EH (cell line): ENCODE data around the gene HPS1.

ENCODE experiments used
- DNase-seq: peaks from one replicate; pipeline ENCODE4 v3.0.0-alpha.2; 2015; ENCODE audit warnings: low read depth

The HPS1 gene

GRCh38 chr10:98431016-98431415 is 15.7 kb downstream of the HPS1 start:
- DNase-seq, result no peak

DNA sequence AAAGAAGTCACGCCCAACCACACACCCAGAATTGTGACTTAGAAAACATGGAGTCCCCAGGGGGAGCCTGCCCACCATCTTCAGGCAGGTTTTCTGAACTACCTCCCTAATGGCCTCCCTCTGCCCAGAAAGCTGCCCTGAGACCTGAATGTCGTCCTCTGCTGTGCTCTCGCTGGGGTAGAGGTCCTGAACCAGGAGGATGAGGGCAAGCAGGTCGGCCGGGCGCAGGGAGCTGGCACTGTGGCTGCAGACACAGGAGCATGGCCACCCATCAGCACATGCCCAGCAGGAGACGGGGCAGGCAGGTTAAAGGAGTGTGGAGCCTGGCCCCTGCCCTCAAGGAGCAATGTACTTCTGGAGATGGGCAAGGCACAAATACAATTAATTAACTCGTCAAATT is 16.3 kb downstream of the HPS1 start:
- DNase-seq, result no peak

DNA sequence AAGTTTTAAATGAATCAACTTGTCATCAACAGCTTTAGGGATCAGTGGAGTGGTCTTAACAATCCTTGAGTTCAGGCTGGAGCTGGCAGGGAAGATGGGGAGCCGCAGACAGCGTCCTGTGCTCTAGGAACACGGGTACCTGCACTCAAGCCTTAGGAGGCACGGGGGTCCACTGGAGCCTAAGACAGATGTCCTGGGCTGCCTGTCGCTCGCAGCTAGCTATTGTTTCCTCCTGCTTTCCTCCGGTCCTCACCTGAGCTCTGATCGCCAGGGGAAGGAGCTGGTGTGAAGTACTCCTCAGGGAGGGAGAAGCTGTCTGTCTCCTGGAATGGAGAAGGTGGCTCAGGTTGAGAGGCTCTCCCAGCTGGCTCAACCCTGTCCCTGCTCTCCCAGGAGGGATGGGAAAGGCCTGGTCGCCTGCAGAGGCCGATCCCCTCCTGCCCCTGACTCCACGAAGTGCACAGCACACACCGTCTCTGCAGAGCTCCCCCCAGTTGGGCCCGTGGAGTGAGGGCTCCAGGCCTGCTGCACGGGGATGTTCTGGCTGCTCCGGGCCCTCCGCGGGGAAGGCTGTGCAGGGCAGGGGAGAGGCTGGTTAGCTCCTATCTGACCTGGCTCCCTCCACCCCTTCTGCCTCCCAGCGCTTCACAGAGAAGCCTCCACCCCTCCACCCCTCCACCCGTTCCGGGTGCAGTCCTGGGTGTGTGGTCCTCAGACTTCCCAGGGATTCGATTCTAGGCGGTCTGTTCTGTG is 17.2 kb downstream of the HPS1 start:
- DNase-seq, result no peak

- DNase-seq, result no peak
Observed at GRCh38 chr10:98427011-98427515, 19.7 kb downstream of the HPS1 start.

DNA sequence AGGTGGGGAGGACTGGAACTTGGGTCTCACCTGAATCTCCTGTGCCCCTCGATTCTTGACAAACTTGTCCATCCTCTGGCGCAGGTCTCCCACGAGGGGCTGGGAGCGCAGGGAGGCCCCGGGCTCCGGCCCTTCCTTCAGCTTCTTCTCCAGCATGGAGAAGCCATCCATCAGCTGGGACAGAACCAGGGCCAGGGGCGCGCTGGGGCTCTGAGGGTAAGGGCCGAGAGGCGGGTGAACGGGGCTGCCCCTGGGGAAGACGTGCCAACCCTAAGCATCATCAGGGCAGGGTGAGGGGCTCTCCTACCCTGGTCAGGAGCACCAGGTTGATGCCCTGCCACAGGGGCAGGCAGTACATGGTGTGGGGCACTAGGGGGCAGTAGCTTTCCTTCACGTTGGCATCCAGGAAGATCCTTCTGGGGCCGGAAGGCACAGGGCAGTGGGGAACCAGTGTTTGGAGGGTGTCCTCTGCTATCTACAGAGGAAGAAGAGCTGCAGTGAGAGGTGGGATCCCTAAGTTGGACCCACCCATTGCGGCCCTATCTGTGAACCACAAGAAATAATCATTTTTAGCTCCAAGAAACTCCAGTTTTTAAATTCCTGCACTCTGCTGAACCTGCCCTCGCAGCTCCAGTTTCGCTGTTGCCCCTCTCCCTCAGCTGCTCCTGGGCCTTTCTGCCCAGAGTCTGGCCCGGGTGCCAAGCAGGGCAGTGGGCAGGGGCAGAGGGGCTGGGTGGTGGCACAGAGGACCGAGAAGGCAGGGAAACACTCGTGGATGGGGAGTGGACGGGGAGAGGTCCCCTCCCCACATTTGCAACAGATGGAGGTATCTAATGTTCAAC is 21.0 kb downstream of the HPS1 start:
- DNase-seq, result peak; percentile 45

DNA sequence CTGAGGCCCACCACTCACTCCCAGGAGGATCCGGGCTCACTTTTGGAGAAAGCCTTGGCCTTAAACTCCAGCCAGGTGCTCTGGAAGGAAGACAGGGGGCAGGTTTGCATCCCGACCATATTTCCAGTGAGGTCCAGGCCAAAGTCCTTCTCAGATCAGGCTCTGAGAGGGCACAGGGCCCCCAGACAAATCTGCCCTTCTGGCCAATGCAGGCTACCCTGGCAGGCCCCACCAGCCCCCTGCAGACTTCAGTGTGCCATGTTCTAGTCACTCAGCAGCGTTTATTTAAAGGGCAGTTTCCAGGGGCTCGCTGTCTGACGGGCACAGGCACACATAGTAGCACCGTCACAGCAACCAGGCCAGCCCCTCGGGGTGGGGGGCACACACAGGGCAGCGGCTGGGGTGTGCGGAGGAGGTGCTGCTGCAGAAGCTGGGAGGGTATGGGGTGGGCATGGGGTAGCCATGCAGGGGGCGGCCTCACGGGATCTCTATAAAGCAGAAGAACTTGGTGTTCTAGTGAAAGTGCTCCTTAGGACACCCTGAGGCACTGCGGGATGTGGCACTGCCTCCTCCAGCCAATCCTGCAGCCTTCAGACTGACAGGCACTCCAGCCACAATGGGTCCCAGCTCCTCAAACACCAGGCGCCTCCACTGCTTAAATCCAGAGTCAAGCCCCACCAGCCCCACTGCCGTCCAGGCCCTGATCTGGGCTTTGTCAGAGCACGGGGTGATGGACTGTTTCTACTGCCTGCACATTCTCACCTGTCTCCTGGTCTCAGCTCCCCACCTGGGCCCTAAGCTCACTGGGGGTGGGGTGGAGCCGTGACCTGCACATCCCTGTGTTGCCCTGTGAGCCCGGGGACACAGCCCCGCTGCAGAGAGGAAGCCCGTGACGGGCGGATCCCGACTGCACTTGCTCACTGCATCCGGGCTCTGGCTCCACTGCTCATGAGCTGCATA is 22.2 kb downstream of the HPS1 start:
- no peak for DNase-seq

DNA sequence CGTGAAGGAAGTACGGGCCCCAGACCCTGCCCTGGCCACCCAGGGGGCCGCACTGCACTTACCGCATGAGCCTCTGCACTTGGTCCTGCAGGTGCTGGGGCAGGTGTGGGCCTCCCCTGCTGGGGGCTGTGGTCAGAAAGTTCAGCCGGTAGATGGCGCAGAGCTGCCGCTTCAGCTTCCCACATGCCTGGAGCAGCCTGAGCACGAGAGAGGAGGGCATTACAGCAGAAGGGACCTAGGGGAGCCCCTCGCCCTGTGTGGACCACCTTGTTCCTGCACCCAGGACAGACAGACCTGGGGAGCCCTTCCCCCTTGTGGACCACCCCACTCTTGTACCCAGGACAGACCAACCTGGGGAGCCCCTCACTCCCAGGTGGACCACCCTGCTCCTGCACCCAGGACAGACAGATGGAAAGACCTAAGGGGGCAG is 23.0 kb downstream of the HPS1 start:
- no peak for DNase-seq

- DNase-seq, result no peak
Observed at GRCh38 chr10:98422182-98422581, 24.6 kb downstream of the HPS1 start.

GRCh38 chr10:98420786-98421185 is 25.9 kb downstream of the HPS1 start:
- no peak for DNase-seq

- no peak for DNase-seq
Observed at GRCh38 chr10:98419469-98420261, 27.1 kb downstream of the HPS1 start.

DNA sequence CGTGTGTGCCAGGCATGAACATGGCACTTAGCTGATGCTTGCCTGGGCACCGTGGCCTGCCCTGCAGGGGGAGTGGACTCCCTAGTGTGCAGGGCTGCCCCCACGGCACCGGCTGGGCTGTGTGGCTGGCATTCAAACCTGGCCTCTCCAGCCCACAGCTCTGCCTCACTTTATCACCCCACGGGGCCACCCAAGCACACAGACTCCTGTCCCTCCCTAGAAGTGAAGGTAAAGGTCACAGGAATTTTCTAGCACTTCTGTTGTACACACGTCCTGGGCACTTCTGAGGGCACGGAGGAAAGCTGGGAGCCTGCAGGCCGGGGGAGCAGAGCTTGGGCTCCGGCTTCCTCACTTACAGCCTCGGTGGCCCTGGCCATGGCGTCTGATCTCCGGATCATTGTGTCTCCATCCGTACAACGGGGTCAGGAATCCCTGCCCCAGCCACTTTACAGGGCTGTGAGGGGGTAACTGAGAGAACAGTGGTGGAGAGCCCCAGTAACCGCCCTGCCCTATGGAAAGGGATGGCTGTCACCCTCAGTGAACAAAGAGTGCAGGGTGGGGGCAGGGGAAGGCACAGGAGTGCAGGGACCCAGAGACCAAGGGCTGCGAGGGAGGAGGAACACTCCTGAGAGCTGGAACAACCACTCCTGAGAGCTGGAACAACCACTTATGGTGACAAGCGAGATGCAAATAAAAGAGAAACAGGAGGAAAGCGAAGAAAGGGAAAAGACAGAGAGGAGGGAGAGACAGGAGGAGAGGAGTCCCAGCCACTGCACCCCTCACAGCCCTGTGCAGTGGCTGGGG is 27.9 kb downstream of the HPS1 start:
- DNase-seq, result no peak

DNA sequence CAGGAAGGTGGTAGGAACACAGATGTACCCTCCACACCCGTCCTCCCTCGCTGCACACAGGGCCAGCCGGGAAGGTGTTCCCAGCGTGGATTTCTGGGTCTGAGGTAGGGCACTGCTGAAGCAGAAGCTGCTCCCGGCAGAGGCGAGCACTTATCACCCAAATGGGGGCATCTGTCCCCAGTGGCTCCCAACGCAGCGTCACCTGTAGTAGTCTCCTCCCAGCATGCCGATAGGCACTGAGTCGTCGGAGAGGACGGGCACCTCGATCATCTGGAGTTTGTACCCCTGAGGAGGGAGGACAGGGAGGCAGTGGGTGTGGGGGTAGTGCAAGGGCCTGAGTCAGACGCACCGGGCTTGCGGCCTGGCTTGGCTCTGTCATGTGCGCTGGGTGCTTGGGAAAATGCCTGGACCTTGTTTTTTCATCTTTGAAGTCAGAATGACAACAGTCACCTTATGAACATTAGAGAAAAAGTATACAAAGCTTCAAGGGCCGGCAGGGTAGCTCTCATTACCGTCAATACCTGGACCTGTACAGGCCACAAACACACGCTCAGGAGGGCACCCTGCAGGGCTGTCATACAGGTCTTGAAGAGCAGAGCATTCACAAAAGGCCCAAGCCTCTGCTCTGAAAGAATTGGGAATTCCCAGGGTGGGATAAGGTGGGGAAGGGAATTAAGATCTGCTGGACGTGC is 28.6 kb downstream of the HPS1 start:
- no peak for DNase-seq

DNA sequence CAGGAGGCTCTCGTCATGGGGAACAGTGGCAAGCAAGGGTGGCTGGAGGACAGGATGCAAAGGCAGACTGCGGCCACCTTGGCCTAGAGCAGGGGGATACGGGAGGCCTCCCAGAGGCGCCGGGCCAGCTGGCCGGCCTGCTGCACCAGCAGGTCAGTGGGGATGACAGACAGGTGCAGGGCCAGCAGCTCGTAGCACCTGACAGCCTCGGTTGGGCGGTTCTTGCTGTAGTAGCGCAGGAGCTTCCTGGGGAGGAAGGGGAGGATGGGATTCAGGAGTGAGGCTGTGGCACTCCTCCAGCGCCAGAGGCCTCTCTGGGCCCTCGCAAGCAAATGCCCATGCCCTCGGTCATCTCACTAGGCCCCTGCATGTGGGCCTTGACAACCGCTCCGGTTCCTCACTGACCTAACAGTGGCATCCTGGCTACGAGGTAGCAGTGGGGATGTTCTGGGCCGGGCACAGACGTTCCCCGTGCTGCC is 29.2 kb downstream of the HPS1 start:
- DNase-seq, result no peak

GRCh38 chr10:98416606-98417388 is 29.9 kb downstream of the HPS1 start:
- no peak for DNase-seq

- DNase-seq, result peak; percentile 37
Observed at GRCh38 chr10:98415731-98416119, 31.0 kb downstream of the HPS1 start.

GRCh38 chr10:98414932-98415730 is 31.6 kb downstream of the HPS1 start, which contains the start of gene PYROXD2:
TSS of gene PYROXD2 (minus strand) at chr10:98415182. CDS start at chr10:98415135, 47 bp downstream.
- DNase-seq, result peak; percentile 96

DNA sequence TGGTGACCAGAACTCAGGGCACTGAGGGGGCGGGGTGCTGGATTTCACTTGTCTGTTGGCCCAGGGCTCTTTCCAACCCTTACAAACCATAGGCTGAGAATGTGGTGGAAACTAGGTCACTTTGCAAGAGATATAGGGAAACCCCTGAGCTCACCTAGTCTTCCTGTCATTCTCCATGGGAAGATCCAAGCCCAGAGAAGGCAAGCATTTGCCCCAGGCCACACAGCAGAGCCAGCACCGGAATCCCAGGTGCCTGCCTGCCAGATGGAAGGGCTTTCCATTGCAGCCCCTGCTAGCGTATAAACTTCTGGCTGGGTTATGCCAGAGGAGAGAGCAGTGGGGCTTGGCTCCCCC is 32.2 kb downstream of the HPS1 start:
- no peak for DNase-seq

GRCh38 chr10:98411768-98412167 is 35.0 kb downstream of the HPS1 start:
- DNase-seq, result peak; percentile 23
